Activated CD4-positive, alpha-beta T cell treated with anti-CD3 and anti-CD28 coated beads, Interleukin-2, amount 50 U/mL, for 4 hours (primary cell): Measurements from ENCODE around the gene KLK10.

ENCODE experiments used
- DNase-seq, 2 experiments: peaks; one replicate each; pipeline ENCODE4 v3.0.0-alpha.2; 2020

Gene KLK10, protein sequence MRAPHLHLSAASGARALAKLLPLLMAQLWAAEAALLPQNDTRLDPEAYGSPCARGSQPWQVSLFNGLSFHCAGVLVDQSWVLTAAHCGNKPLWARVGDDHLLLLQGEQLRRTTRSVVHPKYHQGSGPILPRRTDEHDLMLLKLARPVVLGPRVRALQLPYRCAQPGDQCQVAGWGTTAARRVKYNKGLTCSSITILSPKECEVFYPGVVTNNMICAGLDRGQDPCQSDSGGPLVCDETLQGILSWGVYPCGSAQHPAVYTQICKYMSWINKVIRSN

DNA sequence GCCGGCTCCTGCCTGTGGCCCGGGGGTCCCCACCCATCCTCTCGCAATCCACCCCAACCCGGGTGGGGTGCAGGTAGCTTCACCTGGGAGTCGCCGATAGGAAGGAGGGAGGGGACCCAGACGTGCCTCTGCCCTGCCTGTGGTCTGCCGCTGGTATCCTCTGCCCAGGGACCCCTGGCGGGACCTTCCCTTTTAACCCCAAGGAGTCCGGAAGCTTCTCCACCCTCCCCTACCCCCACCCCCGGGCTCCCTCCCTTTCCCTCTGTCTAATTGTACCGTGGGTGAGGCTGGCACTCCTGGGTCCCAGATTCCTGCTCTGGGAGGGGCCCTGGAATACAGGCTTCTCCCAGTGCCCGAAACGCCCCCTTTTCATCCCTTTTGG lies at the start of gene KLK10:
Gene KLK10 (minus strand): TSS at position 166 of the 382 bp plus-strand sequence. CDS start 579 bp downstream, outside the sequence.
- no peak for DNase-seq

DNA sequence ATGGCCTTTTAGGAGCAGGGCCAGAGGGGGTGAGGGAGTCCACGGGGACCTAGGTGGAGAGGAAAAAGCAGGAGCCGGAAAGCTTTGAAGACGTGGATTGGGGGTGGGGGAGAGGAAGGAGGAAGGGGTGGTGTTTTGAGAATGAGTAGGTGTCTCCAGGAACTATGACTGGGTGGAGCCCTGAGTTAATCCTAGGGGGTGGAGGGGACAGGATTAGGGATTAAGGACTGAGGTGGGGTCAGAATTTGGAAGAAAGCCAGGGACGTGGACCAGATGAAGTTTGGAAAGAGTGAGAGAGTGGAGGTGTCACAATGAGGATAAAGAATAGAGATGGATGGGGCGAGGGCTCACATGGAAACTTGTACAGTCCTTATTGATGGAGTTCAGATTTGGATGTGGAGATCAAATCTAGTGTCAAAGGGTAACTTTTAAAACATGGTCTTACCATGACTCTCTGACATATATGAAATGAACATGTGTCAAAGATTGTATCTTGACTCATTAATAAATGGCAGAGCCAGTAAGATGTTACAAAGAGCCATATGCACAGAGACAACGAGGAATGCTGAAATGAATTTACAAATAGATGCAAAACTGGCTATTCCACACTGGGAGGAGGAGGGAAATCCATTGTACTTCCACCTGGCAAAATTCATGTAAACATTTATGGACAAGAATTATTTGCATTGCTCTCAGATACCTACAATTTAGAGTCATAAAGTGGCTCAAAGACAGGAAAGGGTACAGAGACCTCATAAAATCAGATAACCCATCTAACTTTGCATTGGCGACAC lies 47.1 kb upstream of the KLK10 start:
- DNase-seq, result no peak

DNA sequence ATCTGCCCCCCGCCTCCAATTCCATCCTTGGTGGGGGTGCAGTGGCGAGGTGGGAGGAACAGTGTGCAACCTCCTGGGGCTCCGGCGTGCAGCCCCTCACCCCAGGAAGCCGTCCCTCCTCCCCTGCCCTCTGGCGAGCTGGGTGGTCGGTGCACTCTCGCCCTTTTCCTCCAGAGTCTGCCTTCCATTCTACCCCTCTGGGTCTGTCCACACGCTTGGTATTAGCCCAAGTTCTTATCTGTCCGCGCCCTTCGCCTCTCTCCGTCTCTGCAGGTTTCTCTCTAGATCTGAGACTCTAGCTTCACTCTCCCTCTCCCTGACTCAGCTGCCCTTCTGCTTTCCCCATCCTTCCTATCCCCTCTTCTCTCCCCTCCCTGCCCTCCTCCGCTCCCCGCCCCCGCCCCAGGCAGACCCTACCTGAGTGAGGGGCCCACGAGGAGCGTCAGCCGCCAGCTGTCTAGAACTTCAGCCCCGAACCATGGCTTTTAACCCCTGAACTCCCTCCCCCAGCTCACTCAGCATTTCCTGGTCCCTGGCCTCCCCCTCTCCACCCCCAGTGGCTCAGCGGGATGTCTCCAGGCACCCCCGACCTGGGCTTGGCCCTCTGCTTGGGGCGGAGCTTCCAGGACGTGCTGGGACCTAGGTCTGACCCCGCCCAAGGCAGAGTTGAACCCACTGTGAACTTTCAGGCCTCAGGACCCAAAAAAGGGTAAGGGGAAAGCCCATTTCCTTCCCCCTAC lies 45.9 kb upstream of the KLK10 start:
- DNase-seq, result no peak

DNA sequence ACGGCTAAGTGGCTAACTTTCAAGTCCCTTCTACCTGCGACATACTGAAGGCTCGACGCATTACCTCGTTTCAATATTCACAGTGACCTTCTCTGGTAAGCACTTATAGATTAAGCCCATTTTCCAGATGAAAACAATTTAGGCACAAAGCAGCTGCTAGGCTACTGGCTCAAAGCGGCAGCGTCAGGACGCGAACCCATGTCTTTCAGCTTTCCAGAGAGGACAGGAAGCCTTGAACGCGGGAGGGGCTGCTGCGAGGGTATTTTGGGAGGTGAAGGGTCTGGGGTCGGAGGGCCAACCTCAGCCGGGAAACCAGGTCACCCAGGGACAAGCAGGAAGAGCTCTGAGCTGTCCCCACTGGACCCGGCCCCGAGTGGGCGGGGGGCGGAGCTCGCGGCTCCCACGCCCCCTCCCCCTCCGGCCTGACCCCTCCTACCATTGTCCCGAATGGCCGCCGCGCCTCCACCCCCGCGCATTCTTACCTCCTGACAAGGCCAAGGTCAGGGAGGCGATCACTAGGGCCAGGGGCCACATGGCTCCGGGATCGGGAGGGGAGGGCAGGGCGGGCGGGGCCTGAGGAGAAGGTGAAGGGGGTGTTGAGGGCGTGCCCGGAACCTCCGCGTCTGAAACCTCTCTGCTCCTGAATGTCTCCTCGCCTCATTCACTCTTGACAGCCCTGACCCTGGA lies 45.2 kb upstream of the KLK10 start, which contains the start of gene KLK13:
Gene KLK13 (minus strand): TSS at position 559 of the 687 bp plus-strand sequence. CDS start 25 bp downstream, at position 534.
- DNase-seq, result no peak

DNA sequence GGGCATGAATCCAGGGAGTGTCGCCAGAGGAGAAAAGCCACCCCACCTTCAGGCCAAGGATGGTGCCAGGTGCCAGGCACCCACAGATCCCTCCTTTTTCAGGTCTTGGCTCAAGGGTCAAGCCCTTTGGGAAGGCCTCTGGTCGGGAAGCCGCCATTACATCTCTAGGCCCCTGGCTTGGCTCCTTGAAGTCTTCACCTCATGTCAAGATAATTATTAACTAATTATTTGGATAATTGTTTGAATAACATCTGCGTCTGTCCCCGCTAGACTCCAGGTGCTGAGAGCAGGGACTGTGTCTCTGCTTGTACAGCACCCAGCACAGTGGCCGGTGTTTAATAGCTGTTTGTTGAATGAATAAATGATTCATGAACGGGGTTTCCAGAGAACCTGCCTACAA lies 44.2 kb upstream of the KLK10 start:
- no peak for DNase-seq

DNA sequence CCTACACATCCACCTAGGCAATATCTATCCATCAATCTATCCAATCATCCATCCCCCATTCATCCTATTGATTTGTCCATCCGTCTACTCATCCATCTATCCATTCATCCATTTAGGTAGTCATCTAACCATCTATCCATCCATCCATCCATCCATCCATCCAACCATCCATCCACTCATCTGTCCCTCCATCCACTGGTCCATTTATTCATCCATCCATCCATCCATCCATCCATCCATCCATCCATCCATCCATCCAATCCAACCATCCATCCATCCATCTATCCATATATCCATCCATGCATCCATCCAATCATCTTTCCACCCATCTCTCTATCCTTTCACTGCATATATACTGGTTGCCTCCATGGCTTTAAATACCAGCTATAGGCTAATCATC lies 41.5 kb upstream of the KLK10 start:
- DNase-seq, result no peak

DNA sequence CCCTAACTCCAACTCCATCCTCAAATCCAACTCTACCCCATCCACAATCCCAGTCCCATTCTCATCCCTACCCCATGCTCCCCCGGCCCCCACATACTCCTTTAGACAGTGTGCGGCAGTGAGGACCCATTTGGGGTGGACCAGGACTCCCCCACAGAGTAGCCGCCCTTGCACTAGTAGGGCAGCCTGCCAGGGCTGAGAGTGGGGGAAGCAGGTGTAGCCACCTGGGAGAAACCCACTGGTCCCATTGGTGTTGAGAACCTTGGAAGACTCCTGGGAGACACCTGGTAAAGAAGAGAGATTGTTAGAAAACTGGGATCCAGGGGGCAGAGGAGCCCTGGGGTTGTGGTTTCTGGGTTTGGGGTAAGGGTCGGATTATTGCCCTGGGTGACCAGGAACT lies 40.8 kb upstream of the KLK10 start:
- no peak for DNase-seq

DNA sequence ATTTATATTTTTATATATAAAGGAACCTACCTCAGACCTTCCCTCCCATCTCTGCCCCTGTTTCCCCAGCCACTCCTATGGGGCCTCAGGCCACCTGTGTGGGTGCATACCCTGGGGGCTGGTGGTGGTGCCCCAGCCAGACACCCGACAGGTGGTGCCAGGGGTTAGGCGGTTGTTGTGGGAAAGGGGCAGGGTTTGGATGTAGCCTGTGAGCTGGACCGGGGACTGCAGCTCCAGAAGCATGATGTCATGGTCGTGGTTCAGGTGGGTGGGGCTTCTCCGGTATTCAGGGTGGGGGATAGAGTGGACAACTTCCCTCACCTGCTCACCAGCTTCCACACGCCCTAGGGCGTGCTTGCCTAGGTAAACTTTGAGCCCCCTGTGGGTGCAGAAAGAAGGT lies 40.2 kb upstream of the KLK10 start:
- no peak for DNase-seq

DNA sequence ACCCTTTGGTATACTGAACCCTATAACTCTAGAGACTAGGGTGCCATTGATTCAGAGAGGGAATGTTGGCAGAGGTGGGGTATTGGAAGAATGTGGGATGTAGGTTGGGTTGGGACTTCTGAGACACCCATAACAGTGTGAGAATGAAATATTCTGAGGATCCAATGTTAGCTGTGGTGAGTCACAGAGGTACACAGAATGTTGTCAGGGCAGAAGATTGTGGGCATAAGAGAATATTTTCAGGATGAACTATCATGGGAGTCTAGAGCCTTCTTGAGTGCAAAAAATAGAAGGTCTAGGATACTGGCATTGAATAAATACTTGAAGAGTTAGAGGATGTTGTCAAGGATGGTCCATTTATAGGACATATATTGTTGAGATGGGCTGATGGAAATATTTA lies 36.4 kb upstream of the KLK10 start:
- no peak for DNase-seq

DNA sequence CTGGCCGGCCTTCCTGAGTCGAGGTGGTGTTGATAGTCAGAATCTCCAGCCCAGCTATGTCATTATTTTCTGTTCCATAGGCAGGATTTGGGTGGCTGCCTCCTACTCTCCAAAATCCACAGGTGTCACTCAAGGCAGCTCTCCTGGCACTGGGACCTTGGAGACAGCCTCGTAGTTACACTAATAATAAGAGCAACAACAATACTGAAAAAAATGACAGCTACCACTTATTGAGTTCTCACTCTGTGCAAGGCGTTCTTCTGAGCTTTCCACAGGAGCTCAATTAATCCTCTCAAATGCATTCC lies 27.5 kb upstream of the KLK10 start:
- no peak for DNase-seq

DNA sequence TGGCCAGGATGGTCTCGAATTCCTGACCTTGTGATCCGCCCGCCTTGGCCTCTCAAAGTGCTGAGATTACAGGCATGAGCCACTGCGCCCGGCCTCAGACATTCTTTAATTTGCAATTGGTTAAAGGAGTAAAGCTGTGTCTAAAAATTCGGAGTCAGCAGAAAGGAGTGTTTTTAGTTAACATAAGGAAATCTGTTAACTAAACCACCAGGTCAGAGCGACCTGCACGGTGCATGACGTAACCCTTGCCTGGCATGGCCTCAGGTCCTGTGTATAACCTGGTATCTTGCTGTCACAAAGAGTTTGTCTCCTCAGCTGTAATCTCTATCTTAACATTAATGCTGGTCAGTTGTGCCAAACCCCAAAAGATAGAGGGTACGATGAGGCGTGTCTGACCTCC lies 24.8 kb upstream of the KLK10 start:
- DNase-seq, result no peak

DNA sequence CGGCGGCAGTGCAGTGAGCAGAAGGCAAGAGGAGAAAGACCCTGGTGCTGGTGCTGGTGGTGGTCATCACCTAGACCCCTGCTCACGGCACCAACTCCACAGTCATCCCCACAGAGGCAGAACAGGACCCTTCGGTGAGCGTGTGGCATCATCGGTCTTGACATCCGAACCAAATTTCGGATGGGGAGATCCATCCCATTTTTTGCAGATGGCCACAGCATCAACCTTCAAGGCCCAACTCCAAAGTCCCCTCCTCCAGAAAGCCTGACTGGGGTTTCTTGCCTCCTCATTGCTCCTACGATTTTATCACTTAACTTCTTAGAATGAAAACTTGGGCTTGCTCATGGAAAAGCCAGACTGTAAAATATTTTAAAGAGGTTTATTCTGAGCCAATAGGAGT lies 24.0 kb upstream of the KLK10 start:
- DNase-seq, result no peak

DNA sequence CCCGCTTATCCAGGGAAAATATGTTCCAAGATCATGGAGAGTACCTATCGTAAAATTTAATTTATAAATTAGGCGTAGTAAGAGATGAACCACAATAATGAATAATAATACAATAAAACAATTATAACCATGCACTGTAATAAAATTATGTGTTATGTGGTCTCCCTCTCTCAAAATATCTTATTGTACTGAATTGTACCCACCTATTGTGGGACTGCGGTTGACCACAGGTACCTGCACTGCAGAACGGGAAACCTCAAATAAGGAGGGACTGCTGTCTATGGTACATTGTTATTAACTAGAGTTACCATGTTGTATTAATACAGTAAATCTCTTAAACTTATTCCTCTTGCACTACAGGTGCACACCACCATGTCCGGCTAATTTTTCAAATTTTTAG lies 20.6 kb upstream of the KLK10 start:
- no peak for DNase-seq

DNA sequence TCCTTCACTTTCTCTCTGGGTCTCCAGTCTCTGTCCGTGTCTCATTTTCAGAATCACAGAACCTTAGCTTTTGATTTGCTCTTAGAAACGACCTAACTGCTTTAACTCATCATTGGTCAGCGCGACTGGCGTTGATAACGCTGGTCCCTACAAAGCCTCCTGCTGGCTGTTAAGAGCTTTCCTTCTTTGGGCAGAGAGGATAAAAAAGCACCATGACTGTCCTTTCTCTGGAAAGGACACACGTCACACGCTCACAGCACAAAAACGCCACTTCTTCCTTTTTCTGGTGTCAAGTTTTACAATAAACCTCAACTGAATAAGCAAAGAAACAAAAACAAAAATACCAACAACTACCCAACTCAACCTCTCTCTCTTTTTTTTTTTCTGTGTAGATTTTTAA lies 17.0 kb upstream of the KLK10 start:
- DNase-seq, result no peak

DNA sequence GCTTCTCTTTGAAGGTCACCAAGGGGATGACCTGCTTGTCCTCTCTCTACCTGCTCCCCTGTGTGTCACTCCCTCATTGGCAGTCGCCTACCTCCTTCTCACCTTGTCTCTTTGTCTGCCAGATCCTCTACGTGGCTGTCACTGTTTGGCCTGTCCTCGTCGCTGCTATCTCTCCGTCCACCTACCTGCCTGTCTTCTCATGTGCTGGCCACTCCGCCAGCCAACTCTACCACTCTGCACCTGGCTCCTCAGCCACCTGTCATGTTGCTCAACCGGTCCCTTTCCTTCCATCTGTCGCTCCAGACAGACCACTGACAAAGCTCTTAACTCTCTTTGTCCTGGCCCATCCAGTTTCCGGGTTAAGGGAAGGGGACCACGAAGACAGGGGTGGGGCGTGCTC lies 15.2 kb upstream of the KLK10 start, which contains the start of gene KLK12:
Gene KLK12 (minus strand): TSS at position 299 of the 400 bp plus-strand sequence. CDS start 381 bp downstream, outside the sequence.
- no peak for DNase-seq

DNA sequence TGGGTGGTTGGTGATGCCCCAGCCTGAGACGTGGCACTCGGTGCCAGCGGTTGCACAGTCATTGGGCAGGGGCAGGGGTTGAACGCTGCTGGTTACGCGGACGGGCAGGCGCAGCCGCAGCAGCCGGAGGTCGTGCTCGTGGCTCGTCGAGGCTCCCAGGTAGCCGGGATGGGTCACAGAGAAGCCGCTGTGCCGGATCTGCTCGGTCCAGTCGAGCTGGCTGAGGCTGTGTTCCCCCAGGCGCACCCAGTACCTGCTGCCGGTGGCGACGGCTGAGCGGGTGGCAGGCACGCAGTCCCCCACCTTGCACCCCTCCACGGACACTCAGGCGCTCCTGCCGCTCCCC lies 12.3 kb upstream of the KLK10 start:
- DNase-seq, result no peak

DNA sequence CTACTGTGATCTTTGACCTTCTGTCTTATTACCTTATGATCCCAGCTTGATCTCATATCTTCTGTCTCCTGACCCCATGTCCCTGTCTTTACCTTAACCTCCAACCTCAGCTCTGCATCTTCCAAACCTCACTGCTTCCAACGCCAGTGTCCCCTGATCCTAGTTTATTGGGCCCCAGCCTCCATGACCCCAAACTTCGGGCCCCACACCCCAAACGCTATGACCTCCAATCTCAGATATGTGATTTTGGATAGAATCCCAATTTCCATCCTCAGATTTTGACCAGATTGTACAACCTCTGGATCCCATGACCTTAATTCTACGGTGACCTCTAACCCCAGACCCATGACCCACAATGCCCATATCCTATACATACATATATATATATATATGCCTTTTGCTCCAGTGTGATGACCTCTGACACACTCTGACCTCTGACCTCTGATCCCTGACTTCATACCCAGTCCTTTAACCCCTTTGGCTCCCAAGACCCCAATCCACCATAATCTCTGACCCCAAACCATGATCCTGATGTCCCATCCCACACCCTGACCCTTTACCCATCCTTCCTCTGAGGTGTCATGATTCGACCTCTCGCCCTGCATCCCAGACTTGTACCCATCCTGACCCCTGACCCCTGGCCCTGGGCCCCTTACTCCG lies 11.8 kb upstream of the KLK10 start:
- no peak for DNase-seq

DNA sequence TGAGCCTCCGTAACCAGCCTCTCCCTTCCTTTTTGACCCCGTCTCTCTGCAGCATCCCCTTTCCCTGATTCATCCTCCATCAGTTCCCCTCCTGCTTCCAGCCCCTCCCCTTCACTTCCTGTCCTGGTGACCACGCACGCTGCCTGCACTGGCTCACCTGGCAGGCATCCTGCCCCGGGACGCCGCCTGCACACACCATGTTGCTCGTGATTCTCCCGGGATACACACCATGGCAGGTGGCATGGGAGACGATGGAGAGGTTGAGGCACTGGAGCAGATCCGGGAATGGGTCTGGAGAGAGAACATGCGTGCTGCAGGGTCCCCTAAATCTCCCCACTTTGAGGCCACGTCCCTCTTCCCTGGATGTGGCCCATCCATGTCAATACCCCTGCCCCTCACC lies 11.1 kb upstream of the KLK10 start:
- no peak for DNase-seq

DNA sequence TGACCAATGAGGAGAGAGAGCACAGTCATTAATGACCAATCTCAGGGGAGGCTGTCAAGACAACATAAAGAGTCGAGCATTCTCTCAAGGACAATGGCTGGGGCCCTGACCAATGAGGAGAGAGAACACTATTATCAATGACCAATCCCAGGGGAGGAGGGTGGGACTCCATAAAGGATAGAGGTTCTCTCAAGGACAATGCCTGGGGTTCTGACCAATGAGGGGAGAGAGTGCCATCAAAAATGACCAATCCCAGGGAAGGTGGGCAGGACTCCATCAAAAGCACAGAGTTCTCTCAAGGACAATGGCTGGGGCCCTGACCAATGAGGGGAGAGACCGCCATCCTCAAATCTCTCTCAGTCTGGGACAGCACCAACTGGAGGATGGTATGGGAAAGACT lies 10.2 kb upstream of the KLK10 start:
- DNase-seq, result no peak

DNA sequence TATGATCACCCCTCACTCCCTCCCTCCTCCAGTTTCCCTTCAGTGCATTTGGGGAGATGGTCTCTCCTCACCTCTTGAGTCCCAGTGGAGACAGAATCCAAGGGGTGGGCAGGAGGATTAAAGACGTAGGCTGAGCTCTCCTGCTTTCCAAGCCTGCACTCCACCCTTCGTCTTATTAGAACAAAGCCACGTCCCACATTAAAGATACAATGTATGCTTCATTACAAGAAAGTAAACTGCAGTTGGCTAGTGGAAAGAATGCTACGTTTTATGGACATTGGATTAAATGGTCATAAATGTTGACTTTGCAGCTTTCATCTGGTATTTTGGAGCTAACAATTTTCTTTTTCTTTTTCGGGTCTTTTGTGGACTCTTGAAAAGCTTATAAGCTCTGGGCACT lies 8.4 kb upstream of the KLK10 start:
- DNase-seq, result no peak

DNA sequence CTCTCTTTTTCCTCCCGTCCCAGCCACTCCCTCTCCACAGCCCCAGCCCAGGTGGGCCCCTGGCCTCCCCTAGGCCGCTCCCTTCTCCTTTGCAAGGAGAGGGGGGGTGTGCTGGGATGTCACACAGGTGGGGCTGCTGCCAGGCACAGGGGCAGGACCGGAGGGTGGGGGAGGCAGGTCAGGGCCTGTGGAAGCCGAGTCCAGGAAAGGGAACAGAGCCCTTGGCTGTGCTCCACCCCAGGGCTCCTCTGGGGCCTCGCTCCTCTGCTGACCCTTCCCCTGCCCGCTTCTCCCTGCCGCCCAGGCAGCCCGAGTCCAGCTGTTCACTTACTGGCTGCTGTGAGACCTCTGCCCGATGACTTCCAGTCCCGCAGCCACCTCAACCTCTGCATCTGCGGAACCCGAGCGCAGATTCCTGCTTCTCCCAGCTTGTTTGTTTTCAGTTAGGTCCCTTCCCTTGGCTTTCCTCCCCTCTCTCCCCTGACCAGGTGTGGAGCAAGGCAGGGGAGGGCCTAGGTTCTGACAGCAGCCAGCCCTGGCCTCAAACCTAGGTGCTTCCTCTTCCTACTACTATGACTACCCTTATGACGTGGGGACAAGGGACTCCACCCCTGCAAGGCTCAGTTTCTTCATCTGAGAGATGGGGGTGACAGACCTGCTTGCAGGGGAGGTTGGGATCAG lies 7.8 kb upstream of the KLK10 start:
- no peak for DNase-seq

DNA sequence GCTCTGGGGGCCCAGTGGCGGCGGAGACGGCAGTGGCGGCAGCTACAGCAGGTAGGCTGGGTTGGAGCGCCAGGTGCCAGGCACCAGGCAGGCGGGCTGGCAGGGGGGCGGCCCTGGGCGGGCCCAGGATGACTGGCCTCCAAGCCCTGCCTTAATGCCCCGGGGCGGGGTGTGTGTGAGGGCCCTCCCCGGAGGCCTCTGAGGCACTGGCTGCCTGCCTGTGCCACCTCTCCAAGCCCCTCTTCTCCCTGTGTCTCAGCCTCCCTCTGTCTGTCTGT lies 7.0 kb upstream of the KLK10 start, which contains the start of gene KLK11:
Gene KLK11 (minus strand): TSS at position 63 of the 278 bp plus-strand sequence. CDS start 985 bp downstream, outside the sequence.
- DNase-seq, result no peak
